ENCODE measurements around the gene CRYGC.

CRYGC gene

GRCh38 chr2:208097313-208097712 is 32.3 kb downstream of the CRYGC start:
- no peak for DNase-seq (ENCODE audit: low read depth in 2 of 3, low spot score in 1 of 3)

GRCh38 chr2:208096080-208096479 is 33.5 kb downstream of the CRYGC start:
- DNase-seq (ENCODE audit: low read depth in 2 of 3, low spot score in 1 of 3), result no peak

- DNase-seq (ENCODE audit: low read depth in 2 of 3, low spot score in 1 of 3), result no peak
These were observed 36.5 kb downstream of the CRYGC start for GRCh38 chr2:208093128-208093527.

GRCh38 chr2:208092093-208092832 is 37.4 kb downstream of the CRYGC start:
- no peak for DNase-seq (ENCODE audit: low read depth in 2 of 3, low spot score in 1 of 3)

- DNase-seq (ENCODE audit: low read depth in 2 of 3, low spot score in 1 of 3), result no peak
These were observed 39.2 kb downstream of the CRYGC start for GRCh38 chr2:208090420-208090819.

- no peak for DNase-seq (ENCODE audit: low read depth in 2 of 3, low spot score in 1 of 3)
These were observed 43.6 kb downstream of the CRYGC start for GRCh38 chr2:208086029-208086428.

GRCh38 chr2:208083807-208084206 is 45.8 kb downstream of the CRYGC start:
- no peak for DNase-seq (ENCODE audit: low read depth in 2 of 3, low spot score in 1 of 3)

Measured in stimulated activated CD4-positive, alpha-beta T cell treated with anti-CD3 and anti-CD28 coated beads, Interleukin-12 subunit alpha, Interleukin-12 subunit beta, amount 100 ng/mL, for 48 hours (primary cell).